K562 (cell line): ENCODE results near the gene ST7. TPM values are rescaled to one million over a fixed set of nuclear protein-coding genes. Genes with fewer than 3 reads are reported as not detected.

Experiments
- AFF1 ChIP-seq, 2 experiments: fragments of 450-650 bp; IDR thresholded peaks; 2 replicates each; pipeline ENCODE4 v1.6.1; 2018; ENCODE audit warnings: mild to moderate bottlenecking in 2 of 2, low read depth in 1 of 2; ENCODE audit not compliant: partially characterized antibody in 2 of 2
- ARID1B ChIP-seq: fragments of 450-650 bp; IDR thresholded peaks from 2 replicates; pipeline ENCODE4 v1.6.1; 2016; ENCODE audit warnings: antibody characterized with exemption, mild to moderate bottlenecking, inconsistent platforms
- ARNT ChIP-seq, 2 experiments: fragments of 450-650 bp; IDR thresholded peaks; 2 replicates each; pipeline ENCODE4 v1.6.1; 2016; ENCODE audit warnings: mild to moderate bottlenecking in 1 of 2
- C11orf30 ChIP-seq: fragments of 450-650 bp; IDR thresholded peaks from 2 replicates; pipeline ENCODE4 v1.6.1; 2016; ENCODE audit warnings: low read depth, mild to moderate bottlenecking
- CREB5 ChIP-seq: fragments of 250-450 bp; sonication (Bioruptor Pico); IDR thresholded peaks from 2 replicates; pipeline ENCODE4 v1.5.0; 2020; ENCODE audit warnings: mild to moderate bottlenecking
- DMBX1 ChIP-seq: fragments of 250-450 bp; sonication (Bioruptor Pico); IDR thresholded peaks from 2 replicates; pipeline ENCODE4 v1.8.0; 2022; ENCODE audit warnings: inconsistent platforms, mild to moderate bottlenecking, moderate library complexity, borderline replicate concordance
- ELF1 ChIP-seq: fragments of 200-800 bp; sonication (Bioruptor generic); IDR thresholded peaks from 2 replicates; pipeline ENCODE4 v1.6.1; 2016; ENCODE audit warnings: missing genetic modification characterization, missing compliant biosample characterization
- EP400 ChIP-seq: fragments of 450-650 bp; IDR thresholded peaks from 2 replicates; pipeline ENCODE4 v1.6.1; 2017; ENCODE audit warnings: antibody characterized with exemption, mild to moderate bottlenecking, moderate library complexity
- ETV6 ChIP-seq, 3 experiments: fragments of 150-350 bp in 1 of 3; sonication (generic) in 1 of 3; formaldehyde crosslinking in 1 of 3; IDR thresholded peaks; 2 replicates each; pipeline versions ENCODE4 v1.6.1 to v1.8.0; 2014 to 2022; ENCODE audit warnings: borderline replicate concordance in 2 of 3, low read depth in 2 of 3, antibody characterized with exemption in 1 of 3, low read length in 1 of 3, mild to moderate bottlenecking in 1 of 3, missing genetic modification reagents in 1 of 3
- EWSR1 ChIP-seq: fragments of 450-650 bp; IDR thresholded peaks from 2 replicates; pipeline ENCODE4 v1.6.1; 2018; ENCODE audit warnings: borderline replicate concordance, mild to moderate bottlenecking, low read depth, moderate library complexity; ENCODE audit not compliant: partially characterized antibody
- FOXK1 ChIP-seq: sonication (generic); formaldehyde crosslinking; IDR thresholded peaks from 2 replicates; pipeline ENCODE4 v1.8.0; 2022; ENCODE audit warnings: missing genetic modification reagents, mild to moderate bottlenecking, borderline replicate concordance
- FOXK2 ChIP-seq, 2 experiments: fragments of 450-650 bp; IDR thresholded peaks in 1 of 2; conservative IDR thresholded peaks in 1 of 2; 2 replicates each; pipeline ENCODE4 v1.6.1; 2016; ENCODE audit warnings: low read depth in 2 of 2, mild to moderate bottlenecking in 1 of 2
- KAT2B ChIP-seq: IDR thresholded peaks from one replicate; pipeline ENCODE4 v1.6.1; 2012; ENCODE audit warnings: low read depth, mild to moderate bottlenecking, control low read depth, inconsistent platforms, low read length, moderate library complexity
- KDM1A ChIP-seq, 2 experiments: fragments of 450-650 bp; IDR thresholded peaks; 2 replicates each; pipeline ENCODE4 v1.6.1; 2016; ENCODE audit warnings: mild to moderate bottlenecking in 2 of 2
- MTA2 ChIP-seq: fragments of 450-650 bp; IDR thresholded peaks from 2 replicates; pipeline ENCODE4 v1.6.1; 2016; ENCODE audit warnings: low read depth
- RNF2 ChIP-seq: sonication (generic); IDR thresholded peaks from 2 replicates; pipeline ENCODE4 v1.6.1; 2016
- SAP30 ChIP-seq: fragments of 200-600 bp; sonication (generic); IDR thresholded peaks from 2 replicates; pipeline ENCODE4 v1.6.1; 2012; ENCODE audit warnings: borderline replicate concordance, low read depth, mild to moderate bottlenecking, moderate library complexity, low read length, control low read depth, inconsistent platforms; ENCODE audit not compliant: insufficient read depth, poor library complexity, severe bottlenecking
- TRIM28 ChIP-seq: fragments of 450-650 bp; IDR thresholded peaks from 2 replicates; pipeline ENCODE4 v1.6.1; 2017
- ZEB2 ChIP-seq: fragments of 450-650 bp; IDR thresholded peaks from 2 replicates; pipeline ENCODE4 v1.6.1; 2016
- ZNF277 ChIP-seq: fragments of 250-450 bp; sonication (Bioruptor Pico); IDR thresholded peaks from 2 replicates; pipeline ENCODE4 v1.8.0; 2022; ENCODE audit warnings: inconsistent platforms, mild to moderate bottlenecking, moderate library complexity, borderline replicate concordance
- ZNF586 ChIP-seq: fragments of 450-650 bp; formaldehyde crosslinking; conservative IDR thresholded peaks from 2 replicates; pipeline ENCODE4 v1.4.0; 2020; ENCODE audit warnings: mild to moderate bottlenecking, moderate library complexity
- polyA plus RNA-seq, 8 experiments: library from polyadenylated mRNA; depleted of rRNA in 4 of 8; stranded (reverse) in 5 of 8; unstranded in 3 of 8; fragments of >200 nt; fragmentation: Nextera tagmentation in 2 of 8; fragmentation: Illumina TruSeq in 1 of 8; extraction: Ambion mirVana in 2 of 8; extraction: Trizol in 1 of 8; gene quantifications; 2 replicates each; pipeline versions ENCODE4 v1.2.1 to v1.2.3, GENCODE V29; 2011 to 2014; ENCODE audit warnings: inconsistent platforms in 1 of 8, missing spikeins in 1 of 8
- total RNA-seq, 7 experiments: library from RNA; depleted of rRNA in 6 of 7; stranded (reverse); fragments of >200 nt in 6 of 7; fragmentation: Illumina TruSeq in 2 of 7; extraction: Trizol in 2 of 7; gene quantifications; 2 replicates each; pipeline versions ENCODE4 v1.2.1 to v1.2.3, GENCODE V29; 2011 to 2021; ENCODE audit warnings: low replicate concordance in 1 of 7

ST7 gene
- total and polyA plus RNA-seq, 9 of the 15 experiments (the other 6 are each of a cell fraction or from before 2014, with no cell fraction given): 23.9 to 56.3 (median 36.9) TPM

GRCh38 chr7:116952635-116953371 lies 498 bp upstream of the ST7 start (continued):
- TF ChIP-seq SAP30: peak; percentile 60
- TF ChIP-seq ARID1B: peak; percentile 35; the same call in 1 of the 2 replicates
- no peak for TF ChIP-seq FOXK1
- peak; percentile 56; the same call in 1 of the 2 replicates for TF ChIP-seq EP400
- TF ChIP-seq EWSR1: no peak
- peak; percentile 46; the same call in 1 of the 2 replicates for TF ChIP-seq RNF2
- 0 out of 2 replicates have a peak, but pooled peaks have one; percentile 13 for TF ChIP-seq DMBX1 (CRISPR knock-in tag)
- no peak for TF ChIP-seq TRIM28
- TF ChIP-seq CREB5 (CRISPR knock-in tag): no peak
- TF ChIP-seq MTA2: 0 out of 2 replicates have a peak, but pooled peaks have one; percentile 3
- TF ChIP-seq ZNF586 (CRISPR knock-in tag): no peak
- peak; percentile 70; the same call in 1 of the 2 replicates for TF ChIP-seq ZEB2
- peak; percentile 59 to 61 for TF ChIP-seq AFF1 (IDR thresholded peaks at IDR 0.05; ENCODE audit: low read depth in 1 of 2, partially characterized antibody in 2 of 2)
- peak; percentile 70 to 77 for TF ChIP-seq KDM1A (IDR thresholded peaks at IDR 0.05)
- 0 out of 4 replicates have a peak, but pooled peaks of 1 of the 2 experiments have one; percentile 46 for TF ChIP-seq ETV6 (IDR thresholded peaks at IDR 0.05; ENCODE audit: borderline replicate concordance in 1 of 2, low read depth in 2 of 2, low read length in 1 of 2)
- TF ChIP-seq ETV6 (CRISPR knock-in tag; IDR thresholded peaks at IDR 0.05; ENCODE audit: borderline replicate concordance): no peak
- TF ChIP-seq FOXK2 (conservative IDR thresholded peaks at IDR 0.05 in 1 of 2, IDR thresholded peaks at IDR 0.05 in 1 of 2; ENCODE audit: low read depth in 2 of 2): peak; percentile 35 to 57; a peak in 1 of 4 replicates
- TF ChIP-seq ZNF277 (CRISPR knock-in tag): no peak
- TF ChIP-seq ARNT (IDR thresholded peaks at IDR 0.05): 0 out of 4 replicates have a peak, but pooled peaks of 1 of the 2 experiments have one; percentile 41
- peak; percentile 78 for TF ChIP-seq C11orf30
- no peak for TF ChIP-seq ELF1 (tag)
- TF ChIP-seq KAT2B: no peak
